ENCODE data around the gene EXOC3L4.

The EXOC3L4 gene

DNA sequence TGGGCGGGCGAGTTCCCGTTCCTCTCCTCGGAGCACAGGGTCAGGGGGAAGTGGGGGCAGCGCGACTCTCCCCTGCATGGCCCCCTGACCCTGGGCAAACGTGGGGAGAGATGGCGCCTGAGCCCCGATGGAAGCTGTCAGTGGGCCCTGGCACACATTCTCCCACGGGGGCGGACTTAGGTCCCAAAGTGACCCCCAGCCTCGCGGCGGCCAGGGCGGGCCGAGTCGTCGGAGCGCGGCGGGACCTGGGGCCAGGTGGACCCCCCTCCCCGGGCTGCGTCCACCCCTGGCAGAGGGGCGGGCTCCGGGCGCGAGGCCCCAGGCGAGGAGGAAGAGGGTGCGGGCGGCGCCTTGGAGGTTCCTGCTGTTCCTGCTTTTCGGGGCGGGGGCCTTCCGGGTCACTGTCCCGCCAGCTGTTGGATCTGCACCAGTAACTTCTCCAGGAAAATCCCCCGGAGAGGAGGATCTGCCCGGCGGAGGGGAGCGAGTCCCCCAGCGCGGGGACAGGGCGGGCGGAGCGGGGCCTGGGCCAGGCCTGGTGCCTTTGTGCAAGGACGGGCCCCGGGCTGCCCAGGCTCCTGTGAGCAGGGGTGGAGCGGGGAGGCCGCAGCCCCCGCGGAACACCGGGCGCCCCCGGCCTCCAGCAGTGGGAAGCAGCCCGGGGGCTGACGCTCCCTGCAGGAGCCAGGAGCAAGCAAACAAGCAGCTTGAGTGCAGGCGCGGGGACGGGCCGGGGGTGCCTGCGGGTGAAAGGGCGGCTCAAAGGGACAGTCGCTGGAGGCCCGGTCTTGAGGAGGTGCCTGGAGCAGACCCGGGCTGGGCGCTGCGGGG lies 44.0 kb downstream of the EXOC3L4 start:
- Histone ChIP-seq H3K36me3 (ENCODE audit: control insufficient read depth in 2 of 2, insufficient read depth in 2 of 2, low read length in 2 of 2) (peaks cover 4 to 5% of the 10 kb centered on the region in 2 donors), H3K27ac (ENCODE audit: low read length) (no peak overlapping the region), H3K4me3 (ENCODE audit: low read length in 2 of 2) (peak overlapping the region in 1 of 2 donors; percentile 8), H3K9ac (ENCODE audit: low read length in 2 of 2) (no peak overlapping the region), H3K27me3 (ENCODE audit: control insufficient read depth in 1 of 2, insufficient read depth in 2 of 2, low read length in 2 of 2) (peaks cover 13 to 27% of the 10 kb centered on the region in 2 donors), H3K9me3 (ENCODE audit: control insufficient read depth in 2 of 2, low read length in 2 of 2) (no peaks in the 10 kb centered on the region), H3K4me1 (ENCODE audit: control insufficient read depth, insufficient read depth, low read length) (peaks cover 18% of the 10 kb centered on the region)

- Histone ChIP-seq H3K27me3 (ENCODE audit: control insufficient read depth in 1 of 2, insufficient read depth in 2 of 2, low read length in 2 of 2) (peaks cover 14 to 28% of the 10 kb centered on the region in 2 donors), H3K9me3 (ENCODE audit: control insufficient read depth in 2 of 2, low read length in 2 of 2) (no peaks in the 10 kb centered on the region), H3K36me3 (ENCODE audit: control insufficient read depth in 2 of 2, insufficient read depth in 2 of 2, low read length in 2 of 2) (no peaks in the 10 kb centered on the region), H3K9ac (ENCODE audit: low read length in 2 of 2) (no peak overlapping the region), H3K4me1 (ENCODE audit: control insufficient read depth, insufficient read depth, low read length) (peaks cover 18% of the 10 kb centered on the region), H3K27ac (ENCODE audit: low read length) (no peak overlapping the region), H3K4me3 (ENCODE audit: low read length in 2 of 2) (no peak overlapping the region)
Observed at GRCh38 chr14:103139132-103140025, 44.9 kb downstream of the EXOC3L4 start.

DNA sequence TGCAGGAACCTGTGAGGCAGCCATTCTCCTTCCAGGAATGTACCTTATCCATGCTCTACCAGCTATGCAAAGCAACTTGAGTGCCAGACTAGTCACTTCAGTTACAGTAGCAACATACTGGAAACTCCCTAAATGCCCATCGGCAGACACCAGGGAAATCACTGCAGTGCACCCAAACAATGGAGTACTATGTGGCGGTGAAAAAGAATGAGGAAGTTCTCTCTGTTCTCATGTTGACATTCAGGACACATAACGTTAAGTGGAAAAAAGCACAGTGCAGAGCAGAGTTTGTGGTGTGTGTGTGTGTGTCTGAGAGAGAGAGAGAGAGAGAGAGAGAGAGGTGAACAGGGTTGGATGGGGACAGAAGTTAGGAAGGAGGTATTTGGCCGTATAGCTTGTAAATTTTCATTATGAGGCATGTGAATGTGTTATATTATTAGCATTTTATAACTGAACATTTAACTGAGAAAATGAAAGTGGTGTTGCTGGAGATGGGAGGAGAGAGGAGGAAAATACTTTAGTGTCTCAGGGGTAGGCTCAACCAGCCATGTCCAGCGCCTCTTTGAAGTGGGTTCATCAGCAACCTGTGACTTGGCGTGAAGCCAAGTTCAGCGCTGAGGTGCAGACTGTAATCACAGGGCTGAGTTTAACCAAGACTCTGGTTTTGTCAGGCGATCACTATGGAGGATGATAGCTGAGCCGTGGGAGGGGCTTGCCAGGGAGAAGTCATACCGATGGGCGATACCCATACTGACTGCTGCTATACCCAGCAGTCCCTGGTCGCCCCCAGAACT lies 46.0 kb downstream of the EXOC3L4 start:
- no peaks in the 10 kb centered on the region for H3K36me3 ChIP-seq (ENCODE audit: control insufficient read depth in 2 of 2, insufficient read depth in 2 of 2, low read length in 2 of 2)
- H3K9me3 ChIP-seq (ENCODE audit: control insufficient read depth in 2 of 2, low read length in 2 of 2) = no peaks in the 10 kb centered on the region
- no peak overlapping the region for H3K27ac ChIP-seq (ENCODE audit: low read length)
- H3K27me3 ChIP-seq (ENCODE audit: control insufficient read depth in 1 of 2, insufficient read depth in 2 of 2, low read length in 2 of 2) = peaks cover 14 to 28% of the 10 kb centered on the region in 2 donors
- no peak overlapping the region for H3K4me3 ChIP-seq (ENCODE audit: low read length in 2 of 2)
- H3K4me1 ChIP-seq (ENCODE audit: control insufficient read depth, insufficient read depth, low read length) = peaks cover 18% of the 10 kb centered on the region
- H3K9ac ChIP-seq (ENCODE audit: low read length in 2 of 2) = no peak overlapping the region

DNA sequence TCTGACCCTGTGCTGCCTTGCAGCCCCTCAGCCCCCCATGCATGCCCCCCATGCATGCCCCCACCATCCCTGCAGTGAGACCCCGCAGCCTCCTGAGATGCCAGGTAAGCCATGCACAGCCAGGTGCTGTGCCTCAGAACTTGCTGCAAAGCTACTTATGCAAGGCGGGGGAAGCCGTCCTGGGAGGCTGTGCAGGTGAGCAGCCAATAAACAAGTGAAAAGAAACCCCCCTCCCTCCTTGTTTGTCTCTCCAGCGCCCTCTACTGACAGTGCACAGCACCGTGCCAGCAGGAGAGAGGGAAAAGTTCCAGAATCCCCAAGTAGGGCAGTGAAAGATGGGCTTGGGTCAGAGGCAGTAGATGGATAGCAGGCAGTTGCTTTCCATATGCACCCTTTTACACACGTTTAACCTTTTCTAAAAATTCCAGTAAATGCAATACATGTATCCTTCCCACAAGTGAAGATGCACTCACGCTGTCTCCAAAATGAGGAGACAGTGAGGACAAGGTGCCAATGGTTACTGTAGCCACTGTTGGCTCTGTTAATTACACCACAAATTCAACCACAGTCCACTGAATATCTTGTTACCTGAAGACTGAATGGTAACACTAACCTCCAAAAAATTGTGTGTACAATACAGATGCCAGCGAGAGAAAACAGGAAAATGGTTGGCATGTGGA lies 46.7 kb downstream of the EXOC3L4 start:
- no peak overlapping the region for H3K9ac ChIP-seq (ENCODE audit: low read length in 2 of 2)
- peaks cover 18% of the 10 kb centered on the region for H3K4me1 ChIP-seq (ENCODE audit: control insufficient read depth, insufficient read depth, low read length)
- no peaks in the 10 kb centered on the region for H3K36me3 ChIP-seq (ENCODE audit: control insufficient read depth in 2 of 2, insufficient read depth in 2 of 2, low read length in 2 of 2)
- H3K27me3 ChIP-seq (ENCODE audit: control insufficient read depth in 1 of 2, insufficient read depth in 2 of 2, low read length in 2 of 2) = peaks cover 14 to 28% of the 10 kb centered on the region in 2 donors
- no peaks in the 10 kb centered on the region for H3K9me3 ChIP-seq (ENCODE audit: control insufficient read depth in 2 of 2, low read length in 2 of 2)
- no peak overlapping the region for H3K27ac ChIP-seq (ENCODE audit: low read length)
- no peak overlapping the region for H3K4me3 ChIP-seq (ENCODE audit: low read length in 2 of 2)

DNA sequence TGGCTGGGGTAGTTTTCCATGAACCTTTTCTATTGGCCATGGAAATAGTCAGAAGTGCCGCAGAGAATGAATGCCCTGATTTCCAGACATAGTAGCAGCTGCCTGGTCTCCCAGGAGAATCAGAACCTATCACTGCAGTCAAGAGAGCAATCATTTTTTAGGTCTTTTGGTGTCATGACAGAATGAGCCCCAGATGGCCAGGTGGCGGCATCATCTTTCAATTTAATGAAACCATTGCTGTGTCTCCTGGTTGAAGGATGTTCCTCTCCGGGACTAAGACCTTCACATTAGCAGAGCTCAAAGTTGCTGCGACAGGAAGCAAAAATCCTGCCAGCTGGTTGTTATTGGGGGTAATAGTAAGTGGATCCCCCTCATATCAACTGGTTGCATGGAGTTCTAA lies 47.5 kb downstream of the EXOC3L4 start:
- H3K27ac ChIP-seq (ENCODE audit: low read length) = no peak overlapping the region
- no peaks in the 10 kb centered on the region for H3K36me3 ChIP-seq (ENCODE audit: control insufficient read depth in 2 of 2, insufficient read depth in 2 of 2, low read length in 2 of 2)
- H3K9me3 ChIP-seq (ENCODE audit: control insufficient read depth in 2 of 2, low read length in 2 of 2) = no peaks in the 10 kb centered on the region
- peaks cover 14 to 28% of the 10 kb centered on the region in 2 donors for H3K27me3 ChIP-seq (ENCODE audit: control insufficient read depth in 1 of 2, insufficient read depth in 2 of 2, low read length in 2 of 2)
- no peak overlapping the region for H3K9ac ChIP-seq (ENCODE audit: low read length in 2 of 2)
- no peak overlapping the region for H3K4me3 ChIP-seq (ENCODE audit: low read length in 2 of 2)
- peaks cover 14% of the 10 kb centered on the region for H3K4me1 ChIP-seq (ENCODE audit: control insufficient read depth, insufficient read depth, low read length)

DNA sequence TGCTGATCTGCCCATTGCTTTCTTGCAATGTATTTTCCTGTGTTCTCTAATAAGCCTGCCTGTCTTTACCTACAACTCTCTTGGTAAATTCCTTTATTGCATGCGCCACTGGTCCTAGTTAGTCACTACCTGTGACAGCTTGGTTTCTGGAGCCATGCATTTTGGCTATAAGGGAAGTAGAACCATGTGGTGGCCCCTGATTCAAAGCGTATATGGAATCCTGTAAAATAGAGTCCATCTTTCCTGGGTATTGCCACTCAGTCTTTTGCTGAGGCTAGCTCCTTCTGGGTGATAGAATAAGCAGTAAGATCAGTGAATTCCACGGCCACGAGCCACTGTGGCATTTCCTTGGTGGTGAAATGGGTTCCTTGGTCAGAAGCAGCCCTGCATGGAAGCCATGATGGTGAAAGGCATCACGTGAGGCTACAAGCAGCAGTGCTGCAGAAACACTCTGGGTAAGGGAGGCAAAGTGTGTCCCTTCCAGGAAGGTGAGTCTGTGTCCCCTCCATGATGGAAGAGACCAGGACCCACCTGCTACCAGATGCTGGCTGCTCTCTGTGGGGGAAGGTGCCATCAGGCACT lies 48.3 kb downstream of the EXOC3L4 start:
- no peak overlapping the region for H3K4me3 ChIP-seq (ENCODE audit: low read length in 2 of 2)
- H3K9me3 ChIP-seq (ENCODE audit: control insufficient read depth in 2 of 2, low read length in 2 of 2) = no peaks in the 10 kb centered on the region
- no peak overlapping the region for H3K27ac ChIP-seq (ENCODE audit: low read length)
- peaks cover 14 to 28% of the 10 kb centered on the region in 2 donors for H3K27me3 ChIP-seq (ENCODE audit: control insufficient read depth in 1 of 2, insufficient read depth in 2 of 2, low read length in 2 of 2)
- H3K36me3 ChIP-seq (ENCODE audit: control insufficient read depth in 2 of 2, insufficient read depth in 2 of 2, low read length in 2 of 2) = no peaks in the 10 kb centered on the region
- H3K9ac ChIP-seq (ENCODE audit: low read length in 2 of 2) = no peak overlapping the region
- peaks cover 8% of the 10 kb centered on the region for H3K4me1 ChIP-seq (ENCODE audit: control insufficient read depth, insufficient read depth, low read length)

GRCh38 chr14:103143506-103143905 lies 49.0 kb downstream of the EXOC3L4 start:
- peaks cover 3% of the 10 kb centered on the region for H3K4me1 ChIP-seq (ENCODE audit: control insufficient read depth, insufficient read depth, low read length)
- no peaks in the 10 kb centered on the region for H3K9me3 ChIP-seq (ENCODE audit: control insufficient read depth in 2 of 2, low read length in 2 of 2)
- peak overlapping the region in 1 of 2 donors; percentile 5 for H3K9ac ChIP-seq (ENCODE audit: low read length in 2 of 2)
- no peak overlapping the region for H3K4me3 ChIP-seq (ENCODE audit: low read length in 2 of 2)
- no peak overlapping the region for H3K27ac ChIP-seq (ENCODE audit: low read length)
- H3K36me3 ChIP-seq (ENCODE audit: control insufficient read depth in 2 of 2, insufficient read depth in 2 of 2, low read length in 2 of 2) = no peaks in the 10 kb centered on the region
- peaks cover 14 to 28% of the 10 kb centered on the region in 2 donors for H3K27me3 ChIP-seq (ENCODE audit: control insufficient read depth in 1 of 2, insufficient read depth in 2 of 2, low read length in 2 of 2)

DNA sequence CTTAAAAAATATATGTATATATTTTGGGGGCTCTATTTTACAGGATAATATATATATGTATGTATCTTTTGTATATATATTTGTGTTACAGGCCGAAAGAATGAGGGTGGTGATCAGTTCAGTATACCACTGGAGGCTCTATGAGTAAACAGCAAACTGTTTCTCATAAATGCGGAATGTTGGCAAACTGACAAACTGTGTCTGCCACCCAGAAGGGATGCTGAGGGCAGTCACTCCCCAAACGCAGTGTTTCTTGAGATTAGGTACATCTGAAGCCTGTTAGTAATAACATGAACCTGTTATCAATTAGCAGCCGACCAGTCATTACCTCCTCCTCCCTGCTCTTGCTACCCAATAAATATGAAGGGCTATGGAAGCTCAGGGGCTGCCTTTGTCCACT lies 49.6 kb downstream of the EXOC3L4 start:
- Histone ChIP-seq H3K27me3 (ENCODE audit: control insufficient read depth in 1 of 2, insufficient read depth in 2 of 2, low read length in 2 of 2) (peaks cover 14 to 22% of the 10 kb centered on the region in 2 donors), H3K9me3 (ENCODE audit: control insufficient read depth in 2 of 2, low read length in 2 of 2) (no peaks in the 10 kb centered on the region), H3K36me3 (ENCODE audit: control insufficient read depth in 2 of 2, insufficient read depth in 2 of 2, low read length in 2 of 2) (no peaks in the 10 kb centered on the region), H3K9ac (ENCODE audit: low read length in 2 of 2) (no peak overlapping the region), H3K4me1 (ENCODE audit: control insufficient read depth, insufficient read depth, low read length) (no peaks in the 10 kb centered on the region), H3K27ac (ENCODE audit: low read length) (no peak overlapping the region), H3K4me3 (ENCODE audit: low read length in 2 of 2) (no peak overlapping the region)

- no peaks in the 10 kb centered on the region for H3K4me1 ChIP-seq (ENCODE audit: control insufficient read depth, insufficient read depth, low read length)
- H3K4me3 ChIP-seq (ENCODE audit: low read length in 2 of 2) = no peak overlapping the region
- H3K27ac ChIP-seq (ENCODE audit: low read length) = no peak overlapping the region
- no peaks in the 10 kb centered on the region for H3K36me3 ChIP-seq (ENCODE audit: control insufficient read depth in 2 of 2, insufficient read depth in 2 of 2, low read length in 2 of 2)
- peaks cover 12 to 16% of the 10 kb centered on the region in 2 donors for H3K27me3 ChIP-seq (ENCODE audit: control insufficient read depth in 1 of 2, insufficient read depth in 2 of 2, low read length in 2 of 2)
- H3K9ac ChIP-seq (ENCODE audit: low read length in 2 of 2) = no peak overlapping the region
- no peaks in the 10 kb centered on the region for H3K9me3 ChIP-seq (ENCODE audit: control insufficient read depth in 2 of 2, low read length in 2 of 2)
Observed at GRCh38 chr14:103146141-103146709, 51.7 kb downstream of the EXOC3L4 start.

All from stomach smooth muscle (tissue), 2 donors.